ENCODE measurements around the gene RNF220.
A peak's percentile ranks its signal among the peaks of the same experiment; 100 is the strongest.

The RNF220 gene

GRCh38 chr1:44587796-44588460, 182.9 kb downstream of the RNF220 start:
- DNase-seq (ENCODE audit: low read depth): no peak

- no peak for DNase-seq (ENCODE audit: low read depth)
Measured at GRCh38 chr1:44588551-44589210, 183.6 kb downstream of the RNF220 start.

- no peak for DNase-seq (ENCODE audit: low read depth)
Measured at GRCh38 chr1:44590475-44590874, 185.4 kb downstream of the RNF220 start.

- DNase-seq (ENCODE audit: low read depth): no peak
Measured at GRCh38 chr1:44591381-44591780, 186.3 kb downstream of the RNF220 start.

- no peak for DNase-seq (ENCODE audit: low read depth)
Measured at GRCh38 chr1:44592208-44593145, 187.4 kb downstream of the RNF220 start.

- no peak for DNase-seq (ENCODE audit: low read depth)
Measured at GRCh38 chr1:44594353-44594752, 189.3 kb downstream of the RNF220 start.

- peak; percentile 18 for DNase-seq (ENCODE audit: low read depth)
Measured at GRCh38 chr1:44594871-44595735, 190.0 kb downstream of the RNF220 start.

GRCh38 chr1:44596511-44596910, 191.5 kb downstream of the RNF220 start:
- no peak for DNase-seq (ENCODE audit: low read depth)

GRCh38 chr1:44598167-44598566, 193.1 kb downstream of the RNF220 start:
- DNase-seq (ENCODE audit: low read depth): no peak

- no peak for DNase-seq (ENCODE audit: low read depth)
Measured at GRCh38 chr1:44602634-44603628, 197.9 kb downstream of the RNF220 start.

- DNase-seq (ENCODE audit: low read depth): no peak
Measured at GRCh38 chr1:44603718-44604117, 198.7 kb downstream of the RNF220 start.

- no peak for DNase-seq (ENCODE audit: low read depth)
Measured at GRCh38 chr1:44604157-44604955, 199.3 kb downstream of the RNF220 start.

- DNase-seq (ENCODE audit: low read depth): peak; percentile 9
Measured at GRCh38 chr1:44605914-44606615, 201.0 kb downstream of the RNF220 start.

GRCh38 chr1:44606701-44607281, 201.7 kb downstream of the RNF220 start:
- no peak for DNase-seq (ENCODE audit: low read depth)

- no peak for DNase-seq (ENCODE audit: low read depth)
Measured at GRCh38 chr1:44608141-44608540, 203.1 kb downstream of the RNF220 start.

- no peak for DNase-seq (ENCODE audit: low read depth)
Measured at GRCh38 chr1:44609412-44609767, 204.3 kb downstream of the RNF220 start.

- no peak for DNase-seq (ENCODE audit: low read depth)
Measured at GRCh38 chr1:44609768-44610526, 204.9 kb downstream of the RNF220 start.

Data from stromal cell of bone marrow (primary cell).